ENCODE results near the gene BBS9. TPM values are rescaled to one million over a fixed set of nuclear protein-coding genes. Genes with fewer than 3 reads are reported as not detected.

BBS9 gene
- total and polyA plus RNA-seq, 2 donors (not counting 3 experiments of a cell fraction or from before 2014, with no cell fraction given), result 5.7 to 17.4 TPM

DNA sequence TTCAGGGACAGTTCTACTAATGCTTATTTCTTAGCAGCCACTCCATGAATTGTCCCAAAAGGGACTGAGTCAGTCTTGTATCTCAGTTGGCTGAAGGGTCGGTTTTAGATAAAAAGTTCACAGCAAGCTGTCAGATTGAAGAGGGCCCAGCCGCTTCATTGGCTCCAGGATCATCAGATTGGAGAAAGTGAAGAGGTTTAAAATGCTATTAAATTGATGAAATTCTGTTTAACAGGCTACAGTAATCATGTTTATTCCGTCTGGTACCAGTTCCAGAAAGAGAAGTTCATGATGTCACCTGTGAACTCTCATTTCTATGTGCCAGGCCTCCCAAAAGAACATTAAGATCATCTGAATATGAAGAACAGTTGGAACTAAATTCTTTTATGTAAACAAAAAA, 481.6 kb downstream of the BBS9 start:
- Histone ChIP-seq H3K27me3 (ENCODE audit: control insufficient read depth in 2 of 2, insufficient read depth in 2 of 2, low read length in 2 of 2) (no peaks in the 10 kb centered on the region), H3K9ac (replicated peaks; ENCODE audit: extremely low read depth, insufficient read depth, low read length) (no peak overlapping the region), H3K79me2 (ENCODE audit: control insufficient read depth, insufficient read depth, low read length) (no peaks in the 10 kb centered on the region), H3K27ac (ENCODE audit: insufficient read depth, low read depth, low read length) (no peak overlapping the region), H3K9me1 (replicated peaks; ENCODE audit: control insufficient read depth, extremely low read depth, insufficient read depth, low read length) (no peaks in the 10 kb centered on the region), H3K36me3 (ENCODE audit: control insufficient read depth in 2 of 2, extremely low read depth in 1 of 2, insufficient read depth in 2 of 2, low read length in 2 of 2) (no peaks in the 10 kb centered on the region), H3K4me1 (ENCODE audit: control insufficient read depth, extremely low read depth, insufficient read depth, low read length) (no peaks in the 10 kb centered on the region), H4K20me1 (replicated peaks; ENCODE audit: control insufficient read depth, extremely low read depth, insufficient read depth, low read length) (no peaks in the 10 kb centered on the region), H2AFZ (ENCODE audit: low read depth, low read length) (no peak overlapping the region), H3K9me3 (replicated peaks; ENCODE audit: control insufficient read depth, insufficient read depth, low read length) (no peaks in the 10 kb centered on the region), H3K4me3 (replicated peaks in 1 of 3; ENCODE audit: insufficient read depth in 1 of 3, low read depth in 1 of 3, low read length in 3 of 3) (no peak overlapping the region), H3K4me2 (ENCODE audit: insufficient read depth, low read length) (no peak overlapping the region)
- no peak for FAIRE-seq
- ChIA-PET CTCF (no interaction called here), POLR2A (no interaction called here)
- TF ChIP-seq EZH2 (IDR thresholded peaks at IDR 0.05; ENCODE audit: borderline replicate concordance, low read depth, low read length, severe bottlenecking) (no peak), POLR2A (IDR thresholded peaks at IDR 0.05; ENCODE audit: low read depth, low read length) (no peak)
- no peak for DNase-seq (ENCODE audit: low read depth, low spot score)
- dilution Hi-C loops (cut with MboI; ENCODE audit: extremely low pct_ligation_motif_present, low sequenced_read_pairs) (no loop called here), intact Hi-C loops (cut with micrococcal nuclease) (no loop called here)
- BruUV-seq (replicated peaks), result no TSS peak

- DNase-seq (ENCODE audit: low read depth, low spot score) (no peak), FAIRE-seq (no peak)
- Histone ChIP-seq H3K36me3 (ENCODE audit: control insufficient read depth in 2 of 2, extremely low read depth in 1 of 2, insufficient read depth in 2 of 2, low read length in 2 of 2) (no peaks in the 10 kb centered on the region), H3K4me2 (ENCODE audit: insufficient read depth, low read length) (no peak overlapping the region), H4K20me1 (replicated peaks; ENCODE audit: control insufficient read depth, extremely low read depth, insufficient read depth, low read length) (no peaks in the 10 kb centered on the region), H3K4me3 (replicated peaks in 1 of 3; ENCODE audit: insufficient read depth in 1 of 3, low read depth in 1 of 3, low read length in 3 of 3) (no peak overlapping the region), H3K9ac (replicated peaks; ENCODE audit: extremely low read depth, insufficient read depth, low read length) (no peak overlapping the region), H3K79me2 (ENCODE audit: control insufficient read depth, insufficient read depth, low read length) (no peaks in the 10 kb centered on the region), H3K27me3 (ENCODE audit: control insufficient read depth in 2 of 2, insufficient read depth in 2 of 2, low read length in 2 of 2) (no peaks in the 10 kb centered on the region), H3K4me1 (ENCODE audit: control insufficient read depth, extremely low read depth, insufficient read depth, low read length) (no peaks in the 10 kb centered on the region), H3K9me1 (replicated peaks; ENCODE audit: control insufficient read depth, extremely low read depth, insufficient read depth, low read length) (no peaks in the 10 kb centered on the region), H2AFZ (ENCODE audit: low read depth, low read length) (no peak overlapping the region), H3K9me3 (replicated peaks; ENCODE audit: control insufficient read depth, insufficient read depth, low read length) (no peaks in the 10 kb centered on the region), H3K27ac (ENCODE audit: insufficient read depth, low read depth, low read length) (no peak overlapping the region)
- TF ChIP-seq POLR2AphosphoS5 (IDR thresholded peaks at IDR 0.05; ENCODE audit: insufficient read depth, low read depth, low read length), result no peak
- TF ChIP-seq JUN (IDR thresholded peaks at IDR 0.05; ENCODE audit: borderline replicate concordance, insufficient read depth, insufficient read length, low read depth), result no peak
- TF ChIP-seq CTCF (IDR thresholded peaks at IDR 0.05; ENCODE audit: extremely low read depth in 1 of 2, insufficient read depth in 1 of 2, low read depth in 1 of 2, low read length in 2 of 2), result no peak
- TF ChIP-seq EZH2 (IDR thresholded peaks at IDR 0.05; ENCODE audit: borderline replicate concordance, low read depth, low read length, severe bottlenecking), result no peak
- TF ChIP-seq FOS (IDR thresholded peaks at IDR 0.05; ENCODE audit: borderline replicate concordance, insufficient read depth, low read length), result no peak
- no peak for TF ChIP-seq GATA2 (IDR thresholded peaks at IDR 0.05; ENCODE audit: insufficient read depth, insufficient read length, low read depth, low read length)
- no peak for TF ChIP-seq MYC (IDR thresholded peaks at IDR 0.05; ENCODE audit: low read depth, low read length)
- ChIA-PET CTCF (interaction anchor here (1.4 kb wide), 1 partner anchor 16 kb away, joined by 5 read pairs; no protein-coding TSS in a partner anchor), POLR2A (no interaction called here)
- no TSS peak for BruUV-seq (replicated peaks)
- intact Hi-C loops (cut with micrococcal nuclease), result no loop called here
- dilution Hi-C loops (cut with MboI; ENCODE audit: extremely low pct_ligation_motif_present, low sequenced_read_pairs), result no loop called here
Observed at GRCh38 chr7:33612442-33612841, 483.1 kb downstream of the BBS9 start.

All from endothelial cell of umbilical vein (primary cell).